K562 (cell line): ENCODE data around the gene TIFAB. TPM values are rescaled to one million over a fixed set of nuclear protein-coding genes. Genes with fewer than 3 reads are reported as not detected.

ENCODE experiments used
- FUS ChIP-seq: fragments of 200-400 bp; formaldehyde crosslinking; optimal IDR thresholded peaks from 2 replicates; pipeline ENCODE3; 2017; ENCODE audit warnings: low read depth, low read length
- GATAD2B ChIP-seq: fragments of 450-650 bp; IDR thresholded peaks from 2 replicates; pipeline ENCODE4 v1.6.1; 2017; ENCODE audit warnings: mild to moderate bottlenecking, borderline replicate concordance
- HMBOX1 ChIP-seq: sonication (generic); IDR thresholded peaks from 2 replicates; pipeline ENCODE4 v1.6.1; 2016
- JUND ChIP-seq, 2 experiments: IDR thresholded peaks; 2 replicates in 1 of 2; 3 replicates in 1 of 2; pipeline ENCODE4 v1.6.1; 2011; ENCODE audit warnings: borderline replicate concordance in 2 of 2, low read depth in 2 of 2, low read length in 2 of 2, improper control_type of control experiment in 1 of 2, missing biosample characterization in 1 of 2, missing genetic modification characterization in 1 of 2, missing genetic modification reagents in 1 of 2
- LEF1 ChIP-seq: fragments of 450-650 bp; IDR thresholded peaks from 2 replicates; pipeline ENCODE4 v1.6.1; 2016; ENCODE audit warnings: mild to moderate bottlenecking
- MXI1 ChIP-seq: IDR thresholded peaks from 2 replicates; pipeline ENCODE4 v1.6.1; 2011; ENCODE audit warnings: low read depth, mild to moderate bottlenecking, improper control_type of control experiment, low read length
- SAFB2 ChIP-seq: fragments of 200-400 bp; formaldehyde crosslinking; IDR thresholded peaks from 2 replicates; pipeline ENCODE4 v1.6.1; 2018; ENCODE audit warnings: borderline replicate concordance, low read length, low read depth, moderate library complexity; ENCODE audit not compliant: severe bottlenecking
- ZBTB11 ChIP-seq, 3 experiments: fragments of 200-800 bp in 1 of 3; fragments of 250-450 bp in 1 of 3; fragments of 450-650 bp in 1 of 3; sonication (Bioruptor Pico) in 1 of 3; sonication (Bioruptor generic) in 1 of 3; formaldehyde crosslinking in 1 of 3; IDR thresholded peaks; 2 replicates each; pipeline versions ENCODE4 v1.6.1 to v1.8.0; 2016 to 2022; ENCODE audit warnings: mild to moderate bottlenecking in 2 of 3, missing genetic modification characterization in 2 of 3, missing compliant biosample characterization in 1 of 3, moderate library complexity in 1 of 3
- ZBTB33 ChIP-seq: sonication (generic); formaldehyde crosslinking; IDR thresholded peaks from 2 replicates; pipeline ENCODE4 v1.8.1; 2023; ENCODE audit warnings: mild to moderate bottlenecking, missing genetic modification reagents
- ZBTB43 ChIP-seq: sonication (generic); formaldehyde crosslinking; IDR thresholded peaks from 2 replicates; pipeline ENCODE4 v1.8.0; 2023; ENCODE audit warnings: mild to moderate bottlenecking, missing genetic modification reagents
- ZFPM2 ChIP-seq: fragments of 250-450 bp; sonication (Bioruptor Pico); IDR thresholded peaks from 2 replicates; pipeline ENCODE4 v1.5.1; 2022; ENCODE audit warnings: mild to moderate bottlenecking
- ZNF280B ChIP-seq: fragments of 250-450 bp; sonication (Bioruptor Pico); IDR thresholded peaks from 2 replicates; pipeline ENCODE4 v1.5.1; 2021; ENCODE audit warnings: mild to moderate bottlenecking
- ZNF583 ChIP-seq: fragments of 250-450 bp; sonication (Bioruptor Pico); IDR thresholded peaks from 2 replicates; pipeline ENCODE4 v1.4.0; 2020
- polyA plus RNA-seq, 8 experiments: library from polyadenylated mRNA; depleted of rRNA in 4 of 8; stranded (reverse) in 5 of 8; unstranded in 3 of 8; fragments of >200 nt; fragmentation: Nextera tagmentation in 2 of 8; fragmentation: Illumina TruSeq in 1 of 8; extraction: Ambion mirVana in 2 of 8; extraction: Trizol in 1 of 8; gene quantifications; 2 replicates each; pipeline versions ENCODE4 v1.2.1 to v1.2.3, GENCODE V29; 2011 to 2014; ENCODE audit warnings: inconsistent platforms in 1 of 8, missing spikeins in 1 of 8
- total RNA-seq, 7 experiments: library from RNA; depleted of rRNA in 6 of 7; stranded (reverse); fragments of >200 nt in 6 of 7; fragmentation: Illumina TruSeq in 2 of 7; extraction: Trizol in 2 of 7; gene quantifications; 2 replicates each; pipeline versions ENCODE4 v1.2.1 to v1.2.3, GENCODE V29; 2011 to 2021; ENCODE audit warnings: low replicate concordance in 1 of 7
- TF ChIP-seq, protein P1 (sequence below): fragments of 250-450 bp; sonication (Bioruptor Pico); IDR thresholded peaks from 2 replicates; pipeline ENCODE4 v1.8.0; 2021; ENCODE audit warnings: mild to moderate bottlenecking, moderate library complexity

Gene TIFAB
- total and polyA plus RNA-seq, 9 of the 15 experiments (the other 6 are each of a cell fraction or from before 2014, with no cell fraction given): not detected

- TF ChIP-seq ZBTB43 (CRISPR knock-in tag) (peak; percentile 86; the same call in 1 of the 2 replicates), ZNF583 (no peak), LEF1 (peak; percentile 63; the same call in 1 of the 2 replicates), MXI1 (no peak), JUND (IDR thresholded peaks at IDR 0.05; ENCODE audit: borderline replicate concordance, low read depth, low read length) (peak; percentile 98), JUND (tag; IDR thresholded peaks at IDR 0.05; ENCODE audit: borderline replicate concordance, low read depth, low read length) (peak; percentile 94; the same call in 2 of the 3 replicates), GATAD2B (peak; percentile 55; the same call in 1 of the 2 replicates), ZBTB33 (CRISPR knock-in tag) (peak; percentile 41; the same call in 1 of the 2 replicates), ZFPM2 (CRISPR knock-in tag) (no peak), ZBTB11 (CRISPR knock-in tag; IDR thresholded peaks at IDR 0.05) (peak in 1 of 3 experiments; percentile 57; a peak in 1 of 6 replicates), FUS (no peak), SAFB2 (no peak), HMBOX1 (peak; percentile 51; the same call in 1 of the 2 replicates), ZNF280B (CRISPR knock-in tag) (no peak)
- TF ChIP-seq, protein P1, sequence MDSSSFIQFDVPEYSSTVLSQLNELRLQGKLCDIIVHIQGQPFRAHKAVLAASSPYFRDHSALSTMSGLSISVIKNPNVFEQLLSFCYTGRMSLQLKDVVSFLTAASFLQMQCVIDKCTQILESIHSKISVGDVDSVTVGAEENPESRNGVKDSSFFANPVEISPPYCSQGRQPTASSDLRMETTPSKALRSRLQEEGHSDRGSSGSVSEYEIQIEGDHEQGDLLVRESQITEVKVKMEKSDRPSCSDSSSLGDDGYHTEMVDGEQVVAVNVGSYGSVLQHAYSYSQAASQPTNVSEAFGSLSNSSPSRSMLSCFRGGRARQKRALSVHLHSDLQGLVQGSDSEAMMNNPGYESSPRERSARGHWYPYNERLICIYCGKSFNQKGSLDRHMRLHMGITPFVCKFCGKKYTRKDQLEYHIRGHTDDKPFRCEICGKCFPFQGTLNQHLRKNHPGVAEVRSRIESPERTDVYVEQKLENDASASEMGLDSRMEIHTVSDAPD: no peak
These were observed 4.3 kb upstream of the TIFAB start (continued) for GRCh38 chr5:135456238-135457099.
